Mononuclear cell (primary cell): ENCODE results near the gene EHBP1L1. TPM values are rescaled to one million over a fixed set of nuclear protein-coding genes. Genes with fewer than 3 reads are reported as not detected.
A peak's percentile ranks its signal among the peaks of the same experiment; 100 is the strongest.

Experiments
- H3K27me3 ChIP-seq: 2 replicates; pipeline ENCODE4 v1.6.0; 2011; ENCODE audit warnings: low read length, control low read depth; ENCODE audit not compliant: insufficient read depth
- H3K4me1 ChIP-seq: 2 replicates; pipeline ENCODE4 v1.5.1; 2011; ENCODE audit warnings: mild to moderate bottlenecking, low read length, control low read depth; ENCODE audit not compliant: insufficient read depth
- H3K4me3 ChIP-seq: 2 replicates; pipeline ENCODE4 v1.5.1; 2011; ENCODE audit warnings: mild to moderate bottlenecking, low read length, moderate library complexity
- H3K9me3 ChIP-seq: 2 replicates; pipeline ENCODE4 v1.5.1; 2011; ENCODE audit warnings: low read depth, mild to moderate bottlenecking, control low read depth, low read length
- total RNA-seq: library from RNA; depleted of rRNA; stranded (reverse); fragments of >200 nt; gene quantifications from one replicate; pipeline ENCODE4 v1.2.3, GENCODE V29; 2012

The EHBP1L1 gene
- total RNA-seq, 1 donor: 79.1 TPM

DNA sequence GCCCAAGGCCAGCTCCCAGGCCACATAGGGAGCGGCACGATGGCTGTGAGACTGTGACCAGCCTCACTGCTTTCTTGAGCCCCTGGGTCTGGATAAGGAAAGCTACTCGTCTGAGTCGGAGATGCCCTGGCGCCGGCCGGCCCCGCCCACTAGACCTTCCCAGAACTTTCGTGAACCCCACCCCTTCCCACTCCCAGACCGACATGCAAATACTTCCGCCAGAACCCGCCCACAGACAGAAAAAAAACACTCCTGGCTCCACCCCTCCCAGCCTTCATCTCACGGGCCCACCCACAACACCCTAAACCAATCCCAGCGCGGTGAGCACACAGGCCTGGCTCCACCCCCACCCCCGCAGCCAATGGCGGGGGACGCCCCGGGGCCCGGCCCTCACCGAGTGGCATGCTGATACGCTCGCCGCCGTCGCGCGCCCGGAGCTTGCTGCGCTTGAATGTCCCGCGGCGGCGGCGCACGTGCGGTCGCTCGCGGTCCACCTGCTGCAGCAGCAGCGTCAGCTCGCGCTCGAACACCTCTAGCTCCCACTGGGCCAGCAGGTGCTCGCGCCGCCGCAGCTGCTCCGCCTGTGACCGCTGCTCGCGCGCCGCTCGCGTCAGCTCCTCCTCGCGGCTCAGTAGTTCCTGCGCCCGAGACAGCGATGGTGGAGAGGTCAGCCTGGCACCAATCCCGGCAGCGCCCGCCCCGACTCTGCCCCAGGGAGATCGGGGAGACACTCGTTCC lies 31.2 kb downstream of the EHBP1L1 start:
- Histone ChIP-seq H3K4me1 (peaks cover 34% of the 10 kb centered on the region), H3K4me3 (no peak overlapping the region), H3K9me3 (no peaks in the 10 kb centered on the region), H3K27me3 (no peaks in the 10 kb centered on the region)

DNA sequence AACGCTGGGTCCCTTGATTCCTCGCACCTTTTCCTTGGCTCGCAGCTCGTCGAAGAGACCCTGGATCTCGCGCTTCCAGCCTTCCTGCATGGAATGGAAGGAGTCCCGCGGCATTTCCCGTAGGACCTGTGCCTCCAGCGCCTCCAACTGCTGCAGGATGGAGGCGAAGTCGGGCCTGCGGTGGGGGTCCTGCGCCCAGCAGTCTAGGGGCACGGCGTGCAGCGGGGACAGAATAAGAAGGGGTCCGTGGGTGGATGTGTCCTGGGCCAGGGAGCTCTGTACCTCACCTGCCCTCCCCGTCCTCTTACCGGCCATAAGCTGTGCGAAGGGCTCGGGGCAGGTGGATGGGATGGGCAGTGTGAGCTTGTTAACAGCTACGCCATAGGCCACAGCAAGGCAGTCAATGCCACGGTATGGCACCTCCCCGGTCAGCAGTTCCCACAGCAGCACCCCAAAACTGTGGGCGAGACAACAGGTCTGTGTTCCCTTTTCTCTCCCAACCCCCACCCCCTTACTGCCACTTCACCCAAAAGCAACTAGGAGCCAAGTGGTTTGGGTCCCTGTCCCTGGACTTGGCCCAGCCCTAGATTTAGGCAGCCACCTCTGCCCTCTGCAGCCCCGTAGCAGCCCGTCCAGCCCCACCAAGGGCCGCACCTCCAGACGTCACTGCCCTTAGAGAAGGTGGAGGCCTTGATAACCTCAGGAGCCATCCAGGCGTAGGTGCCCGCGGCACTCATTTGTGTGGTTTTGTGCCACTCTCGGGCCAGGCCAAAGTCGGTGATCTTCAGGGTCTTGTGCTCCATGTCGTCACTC lies 32.0 kb downstream of the EHBP1L1 start:
- Histone ChIP-seq H3K9me3 (no peaks in the 10 kb centered on the region), H3K4me1 (peaks cover 41% of the 10 kb centered on the region), H3K27me3 (no peaks in the 10 kb centered on the region), H3K4me3 (no peak overlapping the region)

DNA sequence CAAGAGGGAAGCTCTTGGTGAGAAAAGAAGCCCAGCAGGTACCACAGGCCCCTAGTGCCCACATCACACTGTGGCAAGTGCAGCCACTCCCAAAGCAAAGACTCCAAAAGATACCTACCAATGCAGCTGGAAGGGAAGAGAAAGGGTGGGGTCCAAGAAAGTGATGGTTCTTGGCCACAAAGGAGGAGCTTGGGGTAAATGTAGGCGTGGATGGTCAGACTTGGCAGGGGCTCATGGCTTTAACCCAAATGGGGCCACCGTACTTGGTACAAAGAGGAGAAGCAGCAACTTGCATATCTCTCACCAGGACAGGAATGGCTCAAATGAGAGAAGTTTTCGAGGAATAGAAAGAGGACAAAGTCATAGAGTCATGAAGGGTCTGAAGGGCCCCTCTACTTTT lies 33.4 kb downstream of the EHBP1L1 start:
- H3K27me3 ChIP-seq: no peaks in the 10 kb centered on the region
- H3K9me3 ChIP-seq: no peaks in the 10 kb centered on the region
- H3K4me1 ChIP-seq: peaks cover 42% of the 10 kb centered on the region
- H3K4me3 ChIP-seq: no peak overlapping the region

DNA sequence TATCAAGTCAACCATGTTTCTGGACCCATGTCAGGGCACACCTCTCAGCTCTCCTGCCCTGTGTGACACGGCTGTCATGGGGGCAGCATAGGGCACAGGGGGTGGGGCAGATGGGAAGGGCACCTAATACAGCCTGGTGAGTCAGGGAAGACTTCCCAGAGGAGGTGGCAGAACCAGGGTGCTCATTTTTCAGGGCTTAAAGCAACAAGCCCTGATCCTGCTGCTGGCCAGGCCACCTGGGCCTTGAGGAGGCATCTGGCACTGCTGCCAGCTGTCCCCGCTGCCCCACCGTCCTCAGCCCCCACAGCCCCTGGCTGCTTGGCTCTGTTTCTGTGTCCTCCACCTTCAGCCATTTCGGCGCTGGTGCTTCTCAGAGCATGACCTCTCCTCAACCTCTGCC lies 33.8 kb downstream of the EHBP1L1 start:
- no peaks in the 10 kb centered on the region for H3K9me3 ChIP-seq
- no peak overlapping the region for H3K4me3 ChIP-seq
- peaks cover 42% of the 10 kb centered on the region for H3K4me1 ChIP-seq
- no peaks in the 10 kb centered on the region for H3K27me3 ChIP-seq

DNA sequence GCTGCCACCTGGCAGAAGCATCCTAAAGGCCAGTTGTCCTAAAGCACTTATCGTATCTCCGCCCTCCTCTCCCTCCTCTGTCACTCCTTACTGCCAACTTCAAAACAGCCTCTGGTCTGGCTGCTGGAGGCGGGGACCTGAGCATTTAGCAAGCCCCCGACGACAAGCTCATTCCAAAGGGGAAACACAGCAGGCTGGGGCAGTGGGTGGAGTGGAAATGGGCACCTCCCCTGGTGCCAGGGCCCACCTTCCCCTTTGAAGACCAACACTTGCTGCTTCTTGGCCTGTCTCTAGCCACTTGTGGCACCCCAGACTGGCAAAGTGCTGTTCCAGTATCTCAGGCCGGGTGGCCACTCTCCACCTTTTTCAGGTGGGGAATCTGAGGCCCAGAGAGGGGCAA lies 34.6 kb downstream of the EHBP1L1 start:
- Histone ChIP-seq H3K27me3 (no peaks in the 10 kb centered on the region), H3K4me3 (peak overlapping the region; percentile 92), H3K4me1 (peaks cover 45% of the 10 kb centered on the region), H3K9me3 (no peaks in the 10 kb centered on the region)

DNA sequence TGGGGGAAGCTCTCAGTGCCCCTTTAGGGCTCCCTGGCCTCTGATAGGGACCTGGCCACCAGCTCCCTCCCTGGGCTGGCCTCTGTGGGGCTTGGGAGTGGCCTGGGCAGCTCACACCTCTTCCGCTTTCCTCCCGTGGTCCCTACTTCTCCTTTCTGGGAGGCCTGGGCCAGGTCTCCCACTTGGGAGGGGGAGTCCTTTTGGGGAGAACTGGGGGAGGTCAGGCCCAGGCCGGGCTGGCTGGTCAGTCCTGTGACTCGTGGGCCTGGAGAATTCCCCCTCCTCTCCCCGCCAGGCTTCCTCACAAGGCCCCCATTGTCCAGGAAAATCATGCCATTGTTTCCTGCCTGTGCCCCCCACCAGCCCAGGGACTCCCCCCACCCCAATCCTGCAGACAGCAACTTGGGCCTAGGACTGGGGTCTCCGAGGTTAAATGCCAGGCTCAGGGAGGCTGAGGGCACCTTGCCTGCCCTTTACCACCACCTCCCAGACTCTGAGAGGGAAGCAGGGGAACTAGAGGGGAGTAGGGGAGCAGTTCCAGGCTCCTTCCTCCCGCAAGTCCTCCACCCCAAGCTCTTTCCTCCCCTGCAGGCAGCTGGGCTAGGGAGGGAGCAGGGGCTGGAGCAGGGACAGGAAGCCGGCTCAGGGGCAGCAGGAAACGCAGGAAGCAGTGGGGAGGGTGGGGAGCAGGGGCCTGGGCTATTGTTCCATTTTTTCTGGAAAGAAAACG lies 35.3 kb downstream of the EHBP1L1 start:
- peak overlapping the region; percentile 92 for H3K4me3 ChIP-seq
- H3K4me1 ChIP-seq: peaks cover 46% of the 10 kb centered on the region
- H3K27me3 ChIP-seq: no peaks in the 10 kb centered on the region
- no peaks in the 10 kb centered on the region for H3K9me3 ChIP-seq

DNA sequence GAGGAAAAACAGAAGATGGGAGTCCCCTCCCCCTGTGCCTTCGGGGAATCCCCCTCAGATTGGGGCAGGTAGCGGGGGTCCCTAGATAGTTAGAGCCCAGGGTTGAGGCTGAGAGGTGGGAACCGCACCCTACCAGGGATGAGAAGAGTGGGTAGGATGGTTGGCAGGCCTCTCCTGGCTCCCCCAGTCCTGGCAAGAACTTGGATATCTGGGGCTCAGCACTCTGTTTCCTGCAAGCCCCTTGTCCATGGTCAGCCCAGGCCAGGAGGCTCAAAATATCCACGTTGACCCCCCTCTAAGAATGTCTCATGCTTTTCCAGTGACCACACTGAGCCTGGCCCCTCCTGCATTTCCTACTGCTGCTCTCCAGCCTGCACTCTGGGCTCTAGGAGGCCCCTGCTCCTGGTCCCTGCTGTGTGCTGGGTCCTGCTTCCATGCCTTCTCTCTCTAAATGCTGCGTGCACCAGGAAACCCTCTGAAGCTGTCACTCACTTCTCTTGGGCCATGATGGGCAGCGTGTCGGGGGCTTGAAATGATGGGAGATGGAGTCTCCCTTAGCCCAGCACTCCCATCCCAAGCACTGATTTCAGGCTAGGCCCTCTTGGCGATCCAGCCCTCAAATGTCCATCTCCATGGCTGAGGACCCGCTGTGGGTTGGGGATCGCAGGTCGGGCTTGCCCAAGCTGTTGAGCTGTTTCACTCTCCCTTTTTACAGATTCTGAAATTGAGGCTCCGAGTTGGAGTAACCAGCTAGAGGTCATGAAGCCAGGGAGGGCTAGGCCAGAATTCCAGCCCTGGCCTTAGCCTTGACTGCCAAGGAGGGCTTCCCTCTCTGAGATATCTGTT lies 36.1 kb downstream of the EHBP1L1 start:
- Histone ChIP-seq H3K27me3 (no peaks in the 10 kb centered on the region), H3K9me3 (no peaks in the 10 kb centered on the region), H3K4me3 (peak overlapping the region; percentile 92), H3K4me1 (peaks cover 54% of the 10 kb centered on the region)

DNA sequence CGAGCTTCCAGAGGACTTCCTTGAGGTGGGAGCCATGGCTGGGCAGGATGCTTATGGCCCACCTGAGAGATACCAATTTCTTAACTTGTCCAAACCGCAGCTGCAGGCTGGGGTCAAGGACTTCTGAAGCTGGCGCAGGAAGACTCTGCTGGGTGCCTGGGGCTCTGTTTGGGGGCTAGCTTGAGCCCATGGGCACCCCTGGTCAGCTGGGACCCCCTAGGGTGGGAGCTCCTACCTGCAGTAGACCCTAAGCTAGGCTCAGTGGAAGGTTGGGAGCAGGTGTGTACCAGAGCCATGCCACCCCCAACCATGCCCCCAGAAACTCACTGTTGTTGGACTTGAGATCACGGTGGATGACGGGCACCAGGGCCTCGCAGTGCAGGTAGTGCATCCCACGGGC lies 36.8 kb downstream of the EHBP1L1 start:
- H3K27me3 ChIP-seq: no peaks in the 10 kb centered on the region
- peak overlapping the region; percentile 92 for H3K4me3 ChIP-seq
- no peaks in the 10 kb centered on the region for H3K9me3 ChIP-seq
- H3K4me1 ChIP-seq: peaks cover 60% of the 10 kb centered on the region

DNA sequence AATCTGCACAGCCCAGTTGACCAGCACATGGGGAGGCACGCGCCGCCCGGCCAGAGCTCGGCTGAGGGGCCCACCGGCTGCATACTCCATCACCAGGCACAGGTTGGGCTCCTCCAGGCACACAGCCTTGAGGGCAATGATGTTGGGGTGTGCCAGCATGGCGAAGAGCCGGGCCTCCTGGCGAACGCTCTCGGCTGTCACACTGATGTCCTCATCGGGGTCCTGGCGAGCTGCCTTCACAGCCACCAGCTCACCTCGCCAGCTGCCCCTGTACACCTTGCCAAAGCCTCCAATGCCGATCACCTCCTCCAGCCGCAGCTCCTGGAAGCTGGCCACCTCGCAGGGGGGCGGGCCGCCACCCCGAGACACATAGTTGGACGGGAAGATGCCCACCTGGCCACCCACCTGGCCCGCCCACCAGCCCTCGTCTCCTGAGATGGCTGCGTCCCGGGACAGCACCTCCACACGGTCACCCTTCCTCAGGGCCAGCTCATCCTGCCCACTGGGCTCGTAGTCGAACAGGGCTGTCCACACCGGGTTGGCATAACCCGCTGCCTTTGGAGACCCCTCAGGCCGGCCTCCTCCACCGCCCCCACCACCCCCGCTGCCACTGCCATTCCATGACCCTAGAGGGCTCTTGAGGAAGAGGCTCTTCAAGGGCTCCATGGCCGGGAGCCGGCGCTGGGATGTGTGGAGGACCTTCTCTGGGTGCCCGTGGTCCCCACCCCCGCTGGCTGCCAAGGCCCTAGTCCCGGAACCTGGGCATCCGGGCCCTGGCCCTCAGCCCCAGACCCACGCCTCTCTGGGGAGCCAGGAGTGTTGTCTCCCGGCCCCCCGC lies 37.5 kb downstream of the EHBP1L1 start:
- Histone ChIP-seq H3K27me3 (no peaks in the 10 kb centered on the region), H3K9me3 (no peaks in the 10 kb centered on the region), H3K4me1 (peaks cover 60% of the 10 kb centered on the region), H3K4me3 (peak overlapping the region; percentile 92)

DNA sequence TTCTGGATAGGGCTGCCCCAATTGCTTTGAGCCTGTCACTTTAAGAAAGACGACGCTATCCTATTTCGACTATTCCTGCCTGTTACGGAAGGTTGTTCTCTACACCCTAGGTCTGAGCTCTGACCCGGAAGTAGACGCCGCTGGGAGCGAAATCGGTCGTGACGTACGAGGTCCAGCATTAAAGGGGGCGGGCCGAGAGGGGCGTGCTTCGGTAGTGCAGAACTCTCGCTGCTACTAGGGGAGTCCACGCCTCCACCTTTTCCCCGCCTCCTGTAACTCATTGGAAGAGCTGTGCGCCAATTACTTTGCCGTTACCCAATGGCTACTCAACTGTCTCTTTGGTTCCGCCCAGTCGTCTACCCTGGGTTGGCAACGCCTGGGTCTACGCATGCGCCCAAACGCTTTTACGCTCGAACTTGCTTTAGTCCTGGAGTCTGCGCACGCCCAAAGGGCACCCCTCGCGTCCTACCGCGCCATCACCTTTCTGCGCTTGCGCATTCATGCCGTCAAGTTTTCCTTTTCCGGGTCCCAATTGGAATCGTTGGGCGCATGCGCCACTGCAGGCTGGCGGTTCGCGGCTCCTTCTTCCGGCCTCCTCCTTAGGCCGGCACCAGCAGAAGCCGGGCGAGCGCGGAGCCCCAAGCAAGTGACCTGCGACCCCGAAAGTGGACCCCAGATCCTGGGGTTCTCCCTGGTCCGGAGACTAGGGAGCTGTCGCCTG lies 39.5 kb downstream of the EHBP1L1 start, which contains the start of gene PCNX3:
Gene PCNX3, plus strand, starts transcription at position 548 of the 721 bp plus-strand sequence. CDS start 536 bp downstream, outside the sequence.
- H3K9me3 ChIP-seq: no peaks in the 10 kb centered on the region
- peak within 1 kb of the TSS; percentile 92 for H3K4me3 ChIP-seq
- peaks cover 47% of the 10 kb centered on the region for H3K4me1 ChIP-seq
- no peaks in the 10 kb centered on the region for H3K27me3 ChIP-seq

DNA sequence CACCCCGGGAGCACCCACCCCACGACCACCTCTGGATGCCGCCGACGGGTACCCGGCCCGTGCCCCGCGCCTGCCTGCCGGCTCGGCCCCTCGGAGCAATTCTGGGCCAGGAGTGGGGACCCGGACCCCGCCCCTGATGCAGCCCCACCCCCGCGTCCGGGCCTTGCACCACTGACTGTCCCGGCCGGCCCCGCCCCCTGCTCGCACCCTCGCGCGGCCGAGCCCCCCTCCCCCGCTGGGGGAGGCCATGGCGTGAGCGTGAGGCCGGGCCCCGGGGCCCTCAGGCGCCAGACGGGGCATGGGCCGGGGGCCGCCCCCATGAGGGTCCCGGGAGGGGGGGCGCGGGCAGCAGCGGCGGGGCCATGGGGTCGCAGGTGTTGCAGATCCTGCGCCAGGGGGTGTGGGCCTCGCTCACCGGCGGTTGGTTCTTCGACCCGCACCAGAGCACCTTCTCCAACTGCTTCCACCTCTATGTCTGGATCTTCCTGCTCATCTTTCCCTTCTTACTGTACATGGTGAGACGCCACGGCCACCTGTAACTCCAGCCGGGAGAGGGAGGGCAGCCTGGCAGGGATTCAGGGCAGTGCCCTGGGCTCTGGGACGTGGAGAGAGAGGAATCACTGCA lies 40.2 kb downstream of the EHBP1L1 start:
- peaks cover 41% of the 10 kb centered on the region for H3K4me1 ChIP-seq
- peak overlapping the region; percentile 78 for H3K4me3 ChIP-seq

DNA sequence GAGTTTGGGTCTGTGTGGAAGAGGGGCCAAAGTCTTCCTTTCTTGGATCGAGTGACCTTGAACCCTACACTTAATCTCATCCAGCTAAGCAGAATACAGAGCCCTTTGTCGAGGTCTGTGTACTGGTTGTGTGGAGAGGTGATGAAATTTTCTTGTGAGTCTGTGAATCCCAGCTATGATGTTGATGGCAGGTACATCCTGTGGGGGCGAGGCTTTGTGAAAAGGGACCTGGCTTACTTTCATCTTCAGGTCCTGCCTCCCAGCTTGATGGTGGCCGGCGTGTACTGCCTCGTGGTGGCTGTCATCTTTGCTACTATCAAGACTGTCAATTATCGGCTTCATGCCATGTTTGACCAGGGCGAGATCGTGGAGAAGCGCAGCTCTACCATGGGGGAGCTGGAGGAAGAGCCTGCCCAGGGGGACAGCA lies 40.7 kb downstream of the EHBP1L1 start:
- H3K9me3 ChIP-seq: no peaks in the 10 kb centered on the region
- no peaks in the 10 kb centered on the region for H3K27me3 ChIP-seq
- peaks cover 35% of the 10 kb centered on the region for H3K4me1 ChIP-seq
- peak overlapping the region; percentile 78 for H3K4me3 ChIP-seq

More for the DNA sequence above, 40.2 kb downstream of the EHBP1L1 start:
- Histone ChIP-seq H3K9me3 (no peaks in the 10 kb centered on the region), H3K27me3 (no peaks in the 10 kb centered on the region)
